COLO668 (cell line): Measurements from ENCODE around the gene G6PD.
"Not testable (repeated sequence)": the region's sequence is repeated elsewhere in the genome, so short reads cannot be mapped to it uniquely, and the experiment has no call there.

Source experiments
- DNase-seq: peaks from one replicate; lab custom pipeline; 2025; ENCODE audit not compliant: unreplicated experiment; lab: John Stamatoyannopoulos, UW

The G6PD gene

GRCh38 chrX:154515966-154516655 lies 30.5 kb downstream of the G6PD start, which contains the start of gene FAM3A:
TSS of gene FAM3A (minus strand) at chrX:154516232. CDS start at chrX:154515772, 460 bp downstream.
- peak; percentile 97 for DNase-seq

- DNase-seq: peak; percentile 68
These were observed 31.3 kb downstream of the G6PD start for GRCh38 chrX:154515090-154515965.

- DNase-seq: no peak
These were observed 32.9 kb downstream of the G6PD start for GRCh38 chrX:154513716-154514115.

- DNase-seq: no peak
These were observed 33.6 kb downstream of the G6PD start for GRCh38 chrX:154512879-154513553.

- DNase-seq: no peak
These were observed 34.9 kb downstream of the G6PD start for GRCh38 chrX:154511761-154512160.

- DNase-seq: no peak
These were observed 37.2 kb downstream of the G6PD start for GRCh38 chrX:154509455-154509854.

- DNase-seq: no peak
These were observed 38.3 kb downstream of the G6PD start for GRCh38 chrX:154508384-154508745.

- DNase-seq: no peak
These were observed 38.8 kb downstream of the G6PD start for GRCh38 chrX:154507673-154508383.

- no peak for DNase-seq
These were observed 39.9 kb downstream of the G6PD start for GRCh38 chrX:154506483-154507332.

- DNase-seq: no peak
These were observed 40.9 kb downstream of the G6PD start for GRCh38 chrX:154505734-154506133.

GRCh38 chrX:154502989-154503388 lies 43.7 kb downstream of the G6PD start:
- no peak for DNase-seq

GRCh38 chrX:154502098-154502497 lies 44.5 kb downstream of the G6PD start:
- DNase-seq: no peak

GRCh38 chrX:154501423-154501822 lies 45.2 kb downstream of the G6PD start:
- DNase-seq: not testable (repeated sequence)

GRCh38 chrX:154496591-154497137 lies 50.0 kb downstream of the G6PD start:
- not testable (repeated sequence) for DNase-seq

- no peak for DNase-seq
These were observed 51.1 kb downstream of the G6PD start for GRCh38 chrX:154495472-154495922.

- DNase-seq: no peak
These were observed 51.9 kb downstream of the G6PD start for GRCh38 chrX:154494715-154495114.

GRCh38 chrX:154490414-154491083 lies 56.1 kb downstream of the G6PD start, which contains the start of gene SLC10A3:
TSS of gene SLC10A3 (minus strand) at chrX:154490629. CDS start at chrX:154488940, 1,689 bp downstream.
- DNase-seq: peak; percentile 98

GRCh38 chrX:154490021-154490413 lies 56.6 kb downstream of the G6PD start:
- DNase-seq: peak; percentile 75

- DNase-seq: no peak
These were observed 57.5 kb downstream of the G6PD start for GRCh38 chrX:154489182-154489581.
